Measurements from ENCODE around the gene FUT9. TPM values are rescaled to one million over a fixed set of nuclear protein-coding genes. Genes with fewer than 3 reads are reported as not detected.
A peak's percentile ranks its signal among the peaks of the same experiment; 100 is the strongest.

FUT9 gene
- total and polyA plus RNA-seq, 2 of the 8 experiments (the other 6 are each of a cell fraction or from before 2014, with no cell fraction given), result 0.85 to 4.9 TPM

DNA sequence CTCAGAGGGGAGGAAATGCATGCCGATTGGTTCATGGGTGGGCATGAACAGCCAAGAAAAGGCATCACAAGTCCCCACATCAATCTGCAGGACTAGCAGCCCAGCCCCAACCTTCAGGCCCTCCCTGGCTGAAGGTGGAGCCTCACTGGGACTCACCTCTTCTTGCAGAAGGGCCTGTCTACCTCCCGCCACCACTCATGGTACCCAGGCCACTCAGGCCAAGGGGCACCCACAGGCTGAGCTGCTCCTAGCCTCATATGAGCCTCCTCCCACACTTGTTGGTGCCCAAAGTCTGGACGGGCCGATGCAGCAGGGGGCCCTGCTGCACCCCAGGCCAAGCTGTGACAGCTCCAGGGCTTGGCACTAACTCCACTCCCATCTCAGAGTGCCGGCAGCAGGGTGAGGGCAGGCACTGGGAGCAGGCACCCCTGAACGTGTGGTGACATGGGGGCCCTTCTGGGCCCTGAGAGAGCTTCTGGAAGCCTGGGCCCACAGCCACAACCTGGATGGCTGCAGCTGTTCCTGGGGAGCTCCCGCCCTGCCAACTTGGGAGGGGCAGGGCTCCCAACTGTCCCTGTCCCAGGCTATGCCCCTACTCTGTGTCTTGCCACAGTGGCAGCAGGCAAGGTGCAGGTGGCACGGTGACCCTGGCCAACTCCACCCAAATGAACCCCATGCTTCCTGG is 13.7 kb upstream of the FUT9 start:
- no peak overlapping the region for H3K23ac ChIP-seq (ENCODE audit: insufficient read length)
- no peak overlapping the region for H3K4ac ChIP-seq (replicated peaks; ENCODE audit: insufficient read length, low read depth, low read length)
- no peak overlapping the region for H2BK12ac ChIP-seq (ENCODE audit: low read depth, low read length)
- no peaks in the 10 kb centered on the region for H3K27me3 ChIP-seq (replicated peaks in 1 of 4; ENCODE audit: control insufficient read depth in 3 of 4, extremely low read depth in 1 of 4, insufficient read depth in 3 of 4, low read length in 3 of 4)
- no peak overlapping the region for H3K56ac ChIP-seq (replicated peaks; ENCODE audit: insufficient read length, low read depth, low read length)
- no peak overlapping the region for H3K4me3 ChIP-seq (ENCODE audit: extremely low read depth in 1 of 4, insufficient read depth in 2 of 4, low read depth in 3 of 4, low read length in 4 of 4)
- no peaks in the 10 kb centered on the region for H3K4me1 ChIP-seq (replicated peaks in 1 of 4; ENCODE audit: control insufficient read depth in 3 of 4, insufficient read depth in 4 of 4, low read length in 3 of 4)
- no peaks in the 10 kb centered on the region for H3K79me2 ChIP-seq (ENCODE audit: control insufficient read depth in 1 of 2, insufficient read depth in 2 of 2, low read length in 2 of 2)
- H3K27ac ChIP-seq (ENCODE audit: low read depth, low read length), result no peak overlapping the region
- H3K14ac ChIP-seq (ENCODE audit: insufficient read length), result no peak overlapping the region
- no peak overlapping the region for H3K4me2 ChIP-seq (ENCODE audit: insufficient read depth in 1 of 2, low read depth in 2 of 2, low read length in 2 of 2)
- H3K36me3 ChIP-seq (ENCODE audit: control insufficient read depth in 2 of 4, insufficient read depth in 4 of 4, low read length in 3 of 4), result no peaks in the 10 kb centered on the region
- CTCF ChIA-PET (ENCODE audit: partially characterized antibody), result interaction anchor here (1.5 kb wide), 1 partner anchor 11 kb away, joined by 6 read pairs; no protein-coding TSS in a partner anchor
- no peaks in the 10 kb centered on the region; the same call in 1 of the 2 replicates for H3K23me2 ChIP-seq (ENCODE audit: low read depth, low read length)
- H4K8ac ChIP-seq (ENCODE audit: extremely low read depth, insufficient read depth, low read length), result peak overlapping the region; percentile 20; the same call in 1 of the 2 replicates
- no peaks in the 10 kb centered on the region for H3K79me1 ChIP-seq (ENCODE audit: low read depth, low read length)
- no peak overlapping the region for H2BK120ac ChIP-seq (replicated peaks; ENCODE audit: low read depth, low read length)
- H3K18ac ChIP-seq (ENCODE audit: extremely low read depth, low read length), result no peak overlapping the region
- no peak overlapping the region for H2BK15ac ChIP-seq (ENCODE audit: low read length)
- no peak overlapping the region for H4K5ac ChIP-seq (ENCODE audit: insufficient read length, low read depth, low read length)
- FAIRE-seq (no peak), DNase-seq (ENCODE audit: low read depth in 1 of 2, low spot score in 2 of 2) (no peak)
- POLR2A ChIA-PET (ENCODE audit: partially characterized antibody), result interaction anchor here (1.0 kb wide), 1 partner anchor 12 kb away, joined by 3 read pairs; no protein-coding TSS in a partner anchor
- H4K91ac ChIP-seq (replicated peaks; ENCODE audit: insufficient read length, low read length), result no peak overlapping the region
- peaks cover 0 to 11% of the 10 kb centered on the region in 2 experiments; a peak in 1 of 4 replicates for H3K9me3 ChIP-seq (ENCODE audit: insufficient read depth in 2 of 2, low read depth in 1 of 2, low read length in 1 of 2)
- 92% methylated on average over 8 of the region's 8 CpGs; no CpG with 5 or more reads in 1 of the 2 experiments for WGBS, 2 experiments (ENCODE audit: extremely low coverage in 1 of 2, insufficient coverage in 1 of 2, insufficient read length in 1 of 2, insufficient replicate concordance in 2 of 2, low coverage in 1 of 2, low lambda C conversion rate in 2 of 2, missing lambda C conversion rate in 1 of 2)
- no peak overlapping the region for H3K9ac ChIP-seq (replicated peaks in 1 of 4; ENCODE audit: extremely low read depth in 1 of 4, low read depth in 3 of 4, low read length in 3 of 4)
- no peak overlapping the region for H2AFZ ChIP-seq (ENCODE audit: low read length)
- H4K20me1 ChIP-seq (replicated peaks in 1 of 2; ENCODE audit: control insufficient read depth in 1 of 2, insufficient read depth in 2 of 2, low read length in 2 of 2), result no peaks in the 10 kb centered on the region
- no peak overlapping the region for H2BK20ac ChIP-seq (ENCODE audit: low read length)
- H2BK5ac ChIP-seq (ENCODE audit: low read depth, low read length), result no peak overlapping the region
- no peak overlapping the region for H2AK5ac ChIP-seq (ENCODE audit: low read depth, low read length)
- no peak for TF ChIP-seq BACH1 (IDR thresholded peaks at IDR 0.05; ENCODE audit: low read length)
- TF ChIP-seq EZH2 (IDR thresholded peaks at IDR 0.05; ENCODE audit: low read depth, low read length, severe bottlenecking), result no peak
- no peak for TF ChIP-seq BCL11A (IDR thresholded peaks at IDR 0.05; ENCODE audit: low read depth in 2 of 2, low read length in 2 of 2)
- no peak for TF ChIP-seq KDM4A (IDR thresholded peaks at IDR 0.05; ENCODE audit: low read depth, low read length, severe bottlenecking)
- no peak for TF ChIP-seq SRF (IDR thresholded peaks at IDR 0.05; ENCODE audit: low read depth, low read length)
- TF ChIP-seq HDAC6 (IDR thresholded peaks at IDR 0.05; ENCODE audit: low read depth, low read length), result no peak
- TF ChIP-seq, protein P1, sequence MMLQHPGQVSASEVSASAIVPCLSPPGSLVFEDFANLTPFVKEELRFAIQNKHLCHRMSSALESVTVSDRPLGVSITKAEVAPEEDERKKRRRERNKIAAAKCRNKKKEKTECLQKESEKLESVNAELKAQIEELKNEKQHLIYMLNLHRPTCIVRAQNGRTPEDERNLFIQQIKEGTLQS (IDR thresholded peaks at IDR 0.05; ENCODE audit: insufficient read depth, low read depth, low read length), result no peak
- no peak for TF ChIP-seq HDAC2 (IDR thresholded peaks at IDR 0.05; ENCODE audit: borderline replicate concordance in 1 of 2, low read depth in 2 of 2, low read length in 2 of 2)
- TF ChIP-seq, protein P2, sequence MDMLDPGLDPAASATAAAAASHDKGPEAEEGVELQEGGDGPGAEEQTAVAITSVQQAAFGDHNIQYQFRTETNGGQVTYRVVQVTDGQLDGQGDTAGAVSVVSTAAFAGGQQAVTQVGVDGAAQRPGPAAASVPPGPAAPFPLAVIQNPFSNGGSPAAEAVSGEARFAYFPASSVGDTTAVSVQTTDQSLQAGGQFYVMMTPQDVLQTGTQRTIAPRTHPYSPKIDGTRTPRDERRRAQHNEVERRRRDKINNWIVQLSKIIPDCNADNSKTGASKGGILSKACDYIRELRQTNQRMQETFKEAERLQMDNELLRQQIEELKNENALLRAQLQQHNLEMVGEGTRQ (IDR thresholded peaks at IDR 0.05; ENCODE audit: low read length), result no peak
- no peak for TF ChIP-seq ASH2L (IDR thresholded peaks at IDR 0.05; ENCODE audit: low read length)
- no peak for TF ChIP-seq BRCA1 (IDR thresholded peaks at IDR 0.05; ENCODE audit: low read depth, low read length)
